D721Med (cell line): Measurements from ENCODE around the gene ABCG2.

Source experiments
- DNase-seq: peaks from one replicate; pipeline ENCODE4 v3.0.0; 2011; ENCODE audit warnings: low spot score; ENCODE audit not compliant: insufficient read length
- FAIRE-seq: peaks from 2 replicates; lab custom pipeline; 2011; peaks lifted over from hg19 to GRCh38; lab: Jason Lieb, UNC
- CTCF ChIP-seq: IDR thresholded peaks from 2 replicates; pipeline ENCODE4 v1.5.1; 2012; ENCODE audit warnings: mild to moderate bottlenecking, control low read depth; ENCODE audit not compliant: insufficient read depth; ENCODE audit errors: missing control alignments

ABCG2 gene

GRCh38 chr4:88196013-88196365 is 37.5 kb upstream of the ABCG2 start:
- TF ChIP-seq CTCF = no peak
- DNase-seq (no peak), FAIRE-seq (no peak)

- no peak for FAIRE-seq
- DNase-seq = no peak
- no peak for TF ChIP-seq CTCF
Measured at GRCh38 chr4:88195328-88196012, 37.0 kb upstream of the ABCG2 start.

- no peak for FAIRE-seq
- DNase-seq = no peak
- no peak for TF ChIP-seq CTCF
Measured at GRCh38 chr4:88191404-88191803, 33.0 kb upstream of the ABCG2 start.

GRCh38 chr4:88189881-88190585 is 31.6 kb upstream of the ABCG2 start:
- no peak for FAIRE-seq
- no peak for TF ChIP-seq CTCF
- DNase-seq = no peak

DNA sequence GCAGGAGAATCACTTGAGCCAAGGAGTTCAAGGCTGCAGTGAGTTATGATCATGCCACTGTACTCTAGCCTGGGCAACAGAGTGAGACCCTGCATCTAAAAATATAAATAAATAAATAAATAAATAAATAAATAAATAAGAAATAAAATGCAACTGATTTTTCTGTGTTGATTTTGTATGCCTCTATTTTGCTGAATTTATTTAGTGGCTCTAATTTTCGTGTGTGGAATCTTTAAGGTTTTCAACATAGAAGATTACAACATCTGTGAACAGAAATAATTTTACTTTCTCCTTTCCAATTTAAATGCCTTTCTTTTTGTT is 30.9 kb upstream of the ABCG2 start:
- no peak for FAIRE-seq
- DNase-seq = no peak
- TF ChIP-seq CTCF = no peak

- DNase-seq (no peak), FAIRE-seq (no peak)
- TF ChIP-seq CTCF = no peak
Measured at GRCh38 chr4:88188738-88189417, 30.4 kb upstream of the ABCG2 start.

GRCh38 chr4:88187766-88188165 is 29.3 kb upstream of the ABCG2 start:
- FAIRE-seq (no peak), DNase-seq (no peak)
- TF ChIP-seq CTCF = no peak
